ENCODE measurements around the gene SMPD1. TPM values are rescaled to one million over a fixed set of nuclear protein-coding genes. Genes with fewer than 3 reads are reported as not detected.

SMPD1 gene
- total RNA-seq, 2 donors from 2014 or later: 9.4 to 28.7 TPM

- no peak overlapping the region for H3K27ac ChIP-seq (ENCODE audit: low read depth, low read length)
- DNase-seq: no peak
- WGBS, 2 experiments (ENCODE audit: insufficient coverage in 1 of 2, insufficient read length in 1 of 2): 89 to 91% methylated on average over 3 of the region's 3 CpGs
- TF ChIP-seq, protein P1, sequence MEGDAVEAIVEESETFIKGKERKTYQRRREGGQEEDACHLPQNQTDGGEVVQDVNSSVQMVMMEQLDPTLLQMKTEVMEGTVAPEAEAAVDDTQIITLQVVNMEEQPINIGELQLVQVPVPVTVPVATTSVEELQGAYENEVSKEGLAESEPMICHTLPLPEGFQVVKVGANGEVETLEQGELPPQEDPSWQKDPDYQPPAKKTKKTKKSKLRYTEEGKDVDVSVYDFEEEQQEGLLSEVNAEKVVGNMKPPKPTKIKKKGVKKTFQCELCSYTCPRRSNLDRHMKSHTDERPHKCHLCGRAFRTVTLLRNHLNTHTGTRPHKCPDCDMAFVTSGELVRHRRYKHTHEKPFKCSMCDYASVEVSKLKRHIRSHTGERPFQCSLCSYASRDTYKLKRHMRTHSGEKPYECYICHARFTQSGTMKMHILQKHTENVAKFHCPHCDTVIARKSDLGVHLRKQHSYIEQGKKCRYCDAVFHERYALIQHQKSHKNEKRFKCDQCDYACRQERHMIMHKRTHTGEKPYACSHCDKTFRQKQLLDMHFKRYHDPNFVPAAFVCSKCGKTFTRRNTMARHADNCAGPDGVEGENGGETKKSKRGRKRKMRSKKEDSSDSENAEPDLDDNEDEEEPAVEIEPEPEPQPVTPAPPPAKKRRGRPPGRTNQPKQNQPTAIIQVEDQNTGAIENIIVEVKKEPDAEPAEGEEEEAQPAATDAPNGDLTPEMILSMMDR (conservative IDR thresholded peaks at IDR 0.05): no peak
- H3K9ac ChIP-seq (ENCODE audit: extremely low read depth, low read length, poor library complexity, severe bottlenecking): no peak overlapping the region
- no peaks in the 10 kb centered on the region for H3K36me3 ChIP-seq (ENCODE audit: control insufficient read depth, insufficient read depth, low read length)
- no peaks in the 10 kb centered on the region for H3K27me3 ChIP-seq (ENCODE audit: control insufficient read depth, insufficient read depth, low read length, poor library complexity, severe bottlenecking)
- no peaks in the 10 kb centered on the region for H3K4me1 ChIP-seq (ENCODE audit: control insufficient read depth, insufficient read depth, low read length)
- Mint-ChIP-seq H3K27ac (no peak overlapping the region), H3K36me3 (ENCODE audit: low read depth) (no peaks in the 10 kb centered on the region), H3K4me1 (peaks cover 12% of the 10 kb centered on the region), H3K9me3 (no peaks in the 10 kb centered on the region), H3K27me3 (ENCODE audit: insufficient read depth) (no peaks in the 10 kb centered on the region), H3K4me3 (no peak overlapping the region)
- no peak overlapping the region for H3K4me3 ChIP-seq (ENCODE audit: low read length)
- no peaks in the 10 kb centered on the region for H3K9me3 ChIP-seq (ENCODE audit: control insufficient read depth, low read length)
These were observed 30.1 kb upstream of the SMPD1 start for GRCh38 chr11:6360183-6360582.

- Histone ChIP-seq H3K9ac (ENCODE audit: extremely low read depth, low read length, poor library complexity, severe bottlenecking) (no peak overlapping the region), H3K27ac (ENCODE audit: low read depth, low read length) (no peak overlapping the region), H3K9me3 (ENCODE audit: control insufficient read depth, low read length) (no peaks in the 10 kb centered on the region), H3K36me3 (ENCODE audit: control insufficient read depth, insufficient read depth, low read length) (no peaks in the 10 kb centered on the region), H3K27me3 (ENCODE audit: control insufficient read depth, insufficient read depth, low read length, poor library complexity, severe bottlenecking) (no peaks in the 10 kb centered on the region), H3K4me1 (ENCODE audit: control insufficient read depth, insufficient read depth, low read length) (no peaks in the 10 kb centered on the region), H3K4me3 (ENCODE audit: low read length) (no peak overlapping the region)
- Mint-ChIP-seq H3K27me3 (ENCODE audit: insufficient read depth) (no peaks in the 10 kb centered on the region), H3K4me1 (peaks cover 6% of the 10 kb centered on the region), H3K36me3 (ENCODE audit: low read depth) (no peaks in the 10 kb centered on the region), H3K4me3 (no peak overlapping the region), H3K27ac (peak overlapping the region; percentile 26), H3K9me3 (no peaks in the 10 kb centered on the region)
- WGBS, 2 experiments (ENCODE audit: insufficient coverage in 1 of 2, insufficient read length in 1 of 2): 93 to 100% methylated on average over 5 of the region's 5 CpGs
- TF ChIP-seq, protein P1 (conservative IDR thresholded peaks at IDR 0.05): no peak
- no peak for DNase-seq
These were observed 27.9 kb upstream of the SMPD1 start for GRCh38 chr11:6362185-6362872.

DNA sequence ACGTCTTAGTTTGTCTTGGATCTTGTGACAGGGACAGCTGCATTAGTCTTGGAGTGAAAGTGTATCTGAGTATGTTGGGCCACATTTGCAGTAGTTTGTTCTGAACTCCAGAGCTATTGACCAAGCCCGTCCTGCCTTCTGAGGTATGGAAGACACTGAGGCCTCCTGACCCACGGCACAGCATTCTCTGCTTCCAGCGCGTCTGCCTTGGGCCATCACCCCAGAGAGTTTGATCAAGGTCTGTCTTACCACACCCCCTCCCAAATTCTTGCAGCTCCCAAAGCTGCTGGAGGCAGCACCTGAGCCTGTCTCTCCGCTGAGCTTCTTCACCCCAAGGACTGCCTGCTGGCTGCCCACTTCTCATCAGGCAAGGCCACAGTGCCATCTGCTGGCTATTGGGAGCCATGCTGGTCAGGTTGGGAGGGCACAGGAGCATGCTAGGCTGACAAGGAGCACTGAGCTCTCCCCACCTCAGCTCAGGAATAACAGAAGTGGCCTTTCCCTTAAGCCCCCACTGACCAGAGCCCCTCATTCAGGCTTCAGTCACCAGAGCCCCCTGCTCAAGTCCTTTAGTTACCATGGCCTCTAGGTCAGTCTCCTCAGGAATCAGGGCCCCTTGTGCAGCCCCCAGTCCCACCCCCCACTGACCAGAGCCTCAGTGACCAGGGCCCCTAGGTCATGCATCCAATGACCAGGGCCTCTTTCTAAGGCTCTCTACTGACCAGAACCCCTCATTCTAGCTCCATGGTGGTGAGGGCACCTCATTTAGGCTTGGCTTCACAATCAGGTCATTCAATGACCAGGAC, 27.2 kb upstream of the SMPD1 start:
- peak; percentile 97 for DNase-seq
- Mint-ChIP-seq H3K4me3 (no peak overlapping the region), H3K9me3 (no peaks in the 10 kb centered on the region), H3K36me3 (ENCODE audit: low read depth) (no peaks in the 10 kb centered on the region), H3K4me1 (peaks cover 6% of the 10 kb centered on the region), H3K27me3 (ENCODE audit: insufficient read depth) (no peaks in the 10 kb centered on the region), H3K27ac (peak overlapping the region; percentile 26)
- H3K27ac ChIP-seq (ENCODE audit: low read depth, low read length): no peak overlapping the region
- H3K36me3 ChIP-seq (ENCODE audit: control insufficient read depth, insufficient read depth, low read length): no peaks in the 10 kb centered on the region
- no peaks in the 10 kb centered on the region for H3K27me3 ChIP-seq (ENCODE audit: control insufficient read depth, insufficient read depth, low read length, poor library complexity, severe bottlenecking)
- no peak overlapping the region for H3K4me3 ChIP-seq (ENCODE audit: low read length)
- 62 to 68% methylated on average over 3 to 6 of the region's 6 CpGs for WGBS, 2 experiments (ENCODE audit: insufficient coverage in 1 of 2, insufficient read length in 1 of 2)
- no peaks in the 10 kb centered on the region for H3K4me1 ChIP-seq (ENCODE audit: control insufficient read depth, insufficient read depth, low read length)
- TF ChIP-seq, protein P1 (conservative IDR thresholded peaks at IDR 0.05): peak; percentile 96
- no peaks in the 10 kb centered on the region for H3K9me3 ChIP-seq (ENCODE audit: control insufficient read depth, low read length)
- H3K9ac ChIP-seq (ENCODE audit: extremely low read depth, low read length, poor library complexity, severe bottlenecking): no peak overlapping the region

Data from endodermal cell (in vitro differentiated cells).